ENCODE measurements around the gene P4HB. TPM values are rescaled to one million over a fixed set of nuclear protein-coding genes. Genes with fewer than 3 reads are reported as not detected.

P4HB gene
- total RNA-seq, 4 donors from 2014 or later: 289 to 508 (median 447) TPM

GRCh38 chr17:81804559-81805399 is 55.6 kb downstream of the P4HB start:
- TF ChIP-seq, protein P1, sequence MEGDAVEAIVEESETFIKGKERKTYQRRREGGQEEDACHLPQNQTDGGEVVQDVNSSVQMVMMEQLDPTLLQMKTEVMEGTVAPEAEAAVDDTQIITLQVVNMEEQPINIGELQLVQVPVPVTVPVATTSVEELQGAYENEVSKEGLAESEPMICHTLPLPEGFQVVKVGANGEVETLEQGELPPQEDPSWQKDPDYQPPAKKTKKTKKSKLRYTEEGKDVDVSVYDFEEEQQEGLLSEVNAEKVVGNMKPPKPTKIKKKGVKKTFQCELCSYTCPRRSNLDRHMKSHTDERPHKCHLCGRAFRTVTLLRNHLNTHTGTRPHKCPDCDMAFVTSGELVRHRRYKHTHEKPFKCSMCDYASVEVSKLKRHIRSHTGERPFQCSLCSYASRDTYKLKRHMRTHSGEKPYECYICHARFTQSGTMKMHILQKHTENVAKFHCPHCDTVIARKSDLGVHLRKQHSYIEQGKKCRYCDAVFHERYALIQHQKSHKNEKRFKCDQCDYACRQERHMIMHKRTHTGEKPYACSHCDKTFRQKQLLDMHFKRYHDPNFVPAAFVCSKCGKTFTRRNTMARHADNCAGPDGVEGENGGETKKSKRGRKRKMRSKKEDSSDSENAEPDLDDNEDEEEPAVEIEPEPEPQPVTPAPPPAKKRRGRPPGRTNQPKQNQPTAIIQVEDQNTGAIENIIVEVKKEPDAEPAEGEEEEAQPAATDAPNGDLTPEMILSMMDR (IDR thresholded peaks at IDR 0.05; ENCODE audit: low read depth): no peak

- TF ChIP-seq, protein P1 (IDR thresholded peaks at IDR 0.05; ENCODE audit: low read depth): no peak
These were observed 56.4 kb downstream of the P4HB start, which contains the start of gene GCGR for GRCh38 chr17:81803728-81804558. Gene GCGR, plus strand, starts transcription at chr17:81804150. Its CDS starts 4,869 bp downstream, at chr17:81809019.

GRCh38 chr17:81802856-81803643 is 57.3 kb downstream of the P4HB start:
- TF ChIP-seq, protein P1 (IDR thresholded peaks at IDR 0.05; ENCODE audit: low read depth): no peak

- TF ChIP-seq, protein P1 (IDR thresholded peaks at IDR 0.05; ENCODE audit: low read depth): no peak
These were observed 58.1 kb downstream of the P4HB start for GRCh38 chr17:81802048-81802758.

GRCh38 chr17:81801327-81801726 is 59.0 kb downstream of the P4HB start:
- TF ChIP-seq, protein P1 (IDR thresholded peaks at IDR 0.05; ENCODE audit: low read depth): no peak

- TF ChIP-seq, protein P1 (IDR thresholded peaks at IDR 0.05; ENCODE audit: low read depth): no peak
These were observed 65.8 kb downstream of the P4HB start for GRCh38 chr17:81794509-81794908.
